Tibial nerve (tissue), 4 donors: ENCODE results near the gene PRDM13. TPM values are rescaled to one million over a fixed set of nuclear protein-coding genes. Genes with fewer than 3 reads are reported as not detected.

Source experiments
- DNase-seq, 2 donors: peaks; one replicate each; pipeline ENCODE4 v3.0.0-alpha.2; 2019; ENCODE audit warnings: low spot score in 2 of 2
- H3K27ac ChIP-seq, 4 donors: fragments of 200-600 bp; sonication (generic) in 3 of 4; one replicate each; pipeline ENCODE4 v1.5.1; 2017 to 2019; ENCODE audit warnings: mild to moderate bottlenecking in 1 of 4
- H3K27me3 ChIP-seq, 2 donors: fragments of 200-600 bp; sonication (generic) in 1 of 2; one replicate each; pipeline versions ENCODE4 v1.5.1 to v1.6.0; 2017 to 2019
- H3K36me3 ChIP-seq, 3 donors: fragments of 200-600 bp; sonication (generic); one replicate each; pipeline ENCODE4 v1.5.1; 2018 to 2019
- H3K4me1 ChIP-seq, 4 donors: fragments of 200-600 bp; sonication (generic) in 3 of 4; one replicate each; pipeline ENCODE4 v1.5.1; 2017 to 2019
- H3K4me3 ChIP-seq, 4 donors: fragments of 200-600 bp; sonication (generic) in 3 of 4; one replicate each; pipeline ENCODE4 v1.5.1; 2017 to 2019; ENCODE audit warnings: mild to moderate bottlenecking in 1 of 4, moderate library complexity in 1 of 4
- H3K9me3 ChIP-seq, 4 donors: fragments of 200-600 bp; sonication (generic) in 3 of 4; one replicate each; pipeline ENCODE4 v1.5.1; 2017 to 2019
- EP300 ChIP-seq, 2 donors: sonication (generic); formaldehyde crosslinking; IDR thresholded peaks; one replicate each; pipeline ENCODE4 v1.6.1; 2017; ENCODE audit warnings: antibody characterized with exemption in 2 of 2, mild to moderate bottlenecking in 1 of 2
- POLR2A ChIP-seq, 2 donors: fragments of 450-650 bp; IDR thresholded peaks; one replicate each; pipeline ENCODE4 v1.6.1; 2017; ENCODE audit warnings: antibody characterized with exemption in 2 of 2, mild to moderate bottlenecking in 2 of 2, moderate library complexity in 2 of 2
- WGBS, 2 donors: methylation state at CpG; one replicate each; pipeline ENCODE4 v1.1.5; 2018; 5-methylcytosine and 5-hydroxymethylcytosine counted together
- total RNA-seq, 4 donors: library from RNA; depleted of rRNA; stranded (reverse); fragments of >200 nt; gene quantifications; one replicate each; pipeline ENCODE4 v1.1.0, GENCODE V29; 2016
- TF ChIP-seq, protein P1 (sequence below), 5 experiments: fragments of 200-600 bp in 3 of 5; fragments of 450-650 bp in 2 of 5; sonication (generic) in 3 of 5; IDR thresholded peaks; one replicate each; pipeline ENCODE4 v1.5.1; 2016 to 2019; ENCODE audit warnings: antibody characterized with exemption in 5 of 5, mild to moderate bottlenecking in 3 of 5, moderate library complexity in 2 of 5

PRDM13 gene
- total RNA-seq, 4 donors from 2014 or later, result not detected

DNA sequence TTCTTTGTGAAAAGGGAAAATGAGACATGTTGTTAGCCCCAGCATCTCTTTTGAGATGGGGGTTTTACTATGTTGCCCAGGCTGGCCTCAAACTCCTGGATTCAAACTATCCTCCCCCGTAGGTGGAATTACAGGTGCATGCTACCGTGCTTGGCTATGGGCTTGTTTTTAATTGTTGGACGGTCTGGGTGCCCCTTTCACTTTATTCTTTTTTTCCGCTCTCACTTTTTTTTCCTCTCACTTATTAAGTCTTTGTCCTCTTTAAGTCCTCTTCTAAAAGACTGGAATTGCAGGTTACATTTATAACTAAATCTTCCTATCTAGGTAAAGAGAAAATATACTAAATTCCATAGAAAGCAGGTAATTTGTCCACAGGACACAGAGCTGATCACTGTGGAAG, 18.8 kb upstream of the PRDM13 start:
- no peak for DNase-seq
- Histone ChIP-seq H3K27ac (no peak overlapping the region), H3K9me3 (no peaks in the 10 kb centered on the region), H3K36me3 (no peaks in the 10 kb centered on the region), H3K27me3 (peaks cover 15 to 55% of the 10 kb centered on the region in 2 donors), H3K4me3 (no peak overlapping the region), H3K4me1 (peaks cover 0 to 35% (median 23%) of the 10 kb centered on the region in 4 donors)
- 70 to 90% methylated on average over 4 of the region's 4 CpGs for WGBS, 2 donors
- TF ChIP-seq, protein P1, sequence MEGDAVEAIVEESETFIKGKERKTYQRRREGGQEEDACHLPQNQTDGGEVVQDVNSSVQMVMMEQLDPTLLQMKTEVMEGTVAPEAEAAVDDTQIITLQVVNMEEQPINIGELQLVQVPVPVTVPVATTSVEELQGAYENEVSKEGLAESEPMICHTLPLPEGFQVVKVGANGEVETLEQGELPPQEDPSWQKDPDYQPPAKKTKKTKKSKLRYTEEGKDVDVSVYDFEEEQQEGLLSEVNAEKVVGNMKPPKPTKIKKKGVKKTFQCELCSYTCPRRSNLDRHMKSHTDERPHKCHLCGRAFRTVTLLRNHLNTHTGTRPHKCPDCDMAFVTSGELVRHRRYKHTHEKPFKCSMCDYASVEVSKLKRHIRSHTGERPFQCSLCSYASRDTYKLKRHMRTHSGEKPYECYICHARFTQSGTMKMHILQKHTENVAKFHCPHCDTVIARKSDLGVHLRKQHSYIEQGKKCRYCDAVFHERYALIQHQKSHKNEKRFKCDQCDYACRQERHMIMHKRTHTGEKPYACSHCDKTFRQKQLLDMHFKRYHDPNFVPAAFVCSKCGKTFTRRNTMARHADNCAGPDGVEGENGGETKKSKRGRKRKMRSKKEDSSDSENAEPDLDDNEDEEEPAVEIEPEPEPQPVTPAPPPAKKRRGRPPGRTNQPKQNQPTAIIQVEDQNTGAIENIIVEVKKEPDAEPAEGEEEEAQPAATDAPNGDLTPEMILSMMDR (IDR thresholded peaks at IDR 0.05), result no peak
- TF ChIP-seq POLR2A (IDR thresholded peaks at IDR 0.05) (no peak), EP300 (IDR thresholded peaks at IDR 0.05) (no peak)

DNA sequence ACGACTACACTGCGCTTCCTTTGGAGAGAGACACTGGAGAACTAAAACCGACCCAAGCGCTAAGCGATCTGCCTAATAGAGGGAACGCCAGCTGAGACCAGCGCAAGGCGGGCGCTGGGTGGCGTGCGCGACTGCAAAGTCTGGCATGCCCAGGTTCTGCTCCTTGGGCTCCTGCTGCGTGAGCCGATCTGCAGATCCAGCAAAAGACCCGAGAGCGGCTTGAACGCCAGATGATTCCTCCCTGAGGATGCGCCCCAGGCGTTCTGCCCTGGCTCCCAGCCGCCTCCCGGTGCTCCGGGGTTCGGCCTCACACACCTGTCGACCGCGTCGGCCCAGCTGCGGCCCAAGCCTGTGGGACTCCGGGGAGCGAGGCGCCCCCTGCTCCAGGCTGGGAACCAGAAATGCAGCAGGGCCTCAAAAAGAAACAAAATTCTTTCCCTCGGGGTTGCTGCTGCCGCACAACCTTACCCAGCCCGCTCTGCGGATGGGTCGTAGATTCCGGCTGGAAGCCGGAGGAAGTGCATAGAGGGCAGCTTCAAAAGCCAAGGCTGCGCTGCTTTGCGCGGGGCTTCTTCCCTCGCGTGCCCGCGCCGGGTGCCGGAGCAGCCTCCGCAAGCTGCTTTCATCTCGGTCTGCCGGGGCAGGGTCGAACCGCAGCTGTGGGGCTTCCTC, 17.9 kb upstream of the PRDM13 start:
- Histone ChIP-seq H3K9me3 (no peaks in the 10 kb centered on the region), H3K27ac (no peak overlapping the region), H3K27me3 (peaks cover 15 to 64% of the 10 kb centered on the region in 2 donors), H3K4me3 (peak overlapping the region; percentile 26 to 52 (median 46)), H3K36me3 (no peaks in the 10 kb centered on the region), H3K4me1 (peaks cover 0 to 45% (median 23%) of the 10 kb centered on the region in 4 donors)
- no peak for TF ChIP-seq POLR2A (IDR thresholded peaks at IDR 0.05)
- TF ChIP-seq, protein P1 (IDR thresholded peaks at IDR 0.05), result peak in 4 of 5 experiments; percentile 26 to 46 (median 34)
- 2 to 4% methylated on average over 27 to 38 of the region's 52 CpGs for WGBS, 2 donors
- DNase-seq, result no peak

DNA sequence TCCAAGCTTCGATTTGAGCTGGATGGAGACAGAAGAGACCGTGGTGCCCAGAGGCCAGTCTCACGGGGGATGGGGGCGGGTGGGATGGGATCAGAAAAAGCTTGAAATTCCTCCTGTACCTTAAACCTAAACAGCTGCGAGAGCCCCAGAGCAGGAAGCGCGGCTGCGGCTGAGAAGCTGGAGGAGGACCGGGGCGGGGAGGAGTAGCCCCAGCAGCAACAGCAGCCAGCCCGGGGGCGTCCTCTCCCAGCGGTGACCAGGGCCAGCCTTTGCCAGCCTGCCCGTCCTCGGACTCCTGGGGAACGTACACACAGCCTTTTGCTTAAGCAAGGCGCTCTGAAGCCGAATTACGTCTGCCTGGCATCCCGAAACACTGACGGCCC, 17.4 kb upstream of the PRDM13 start:
- Histone ChIP-seq H3K27me3 (peaks cover 15 to 70% of the 10 kb centered on the region in 2 donors), H3K9me3 (peaks cover 0 to 1% (median 0%) of the 10 kb centered on the region in 4 donors)
- 6% methylated on average over 20 of the region's 21 CpGs for WGBS, 2 donors

DNA sequence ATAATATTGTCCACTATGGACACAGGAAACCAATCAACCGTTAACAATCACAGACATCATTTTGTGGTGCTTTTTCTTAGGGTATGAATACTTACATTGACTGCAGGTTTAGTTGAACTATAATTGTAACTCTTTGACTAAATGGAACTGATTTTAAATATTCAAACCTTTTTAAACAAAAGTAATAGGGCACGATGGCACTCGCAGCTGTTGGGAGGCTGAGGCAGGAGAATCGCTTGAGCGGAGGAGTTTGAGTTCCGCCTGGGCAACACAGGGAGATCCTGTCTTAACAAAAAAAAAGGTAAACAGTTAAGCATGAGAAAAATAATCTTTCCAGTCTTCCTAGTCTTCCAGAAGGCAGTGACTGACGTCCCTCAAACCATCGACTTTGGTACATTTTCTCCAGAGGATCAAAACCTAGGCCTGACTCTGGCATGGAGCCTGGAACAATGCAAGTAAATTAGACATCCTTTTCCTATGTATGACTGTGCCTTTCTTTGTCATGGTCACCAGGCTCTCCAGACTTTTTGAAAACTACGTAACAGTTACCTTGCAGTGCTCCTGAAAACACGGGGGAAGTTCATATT, 16.6 kb upstream of the PRDM13 start:
- no peak for DNase-seq

More for the DNA sequence above, 17.4 kb upstream of the PRDM13 start:
- peak overlapping the region; percentile 26 to 52 (median 46) for H3K4me3 ChIP-seq
- no peaks in the 10 kb centered on the region for H3K36me3 ChIP-seq
- DNase-seq, result no peak
- peaks cover 0 to 45% (median 23%) of the 10 kb centered on the region in 4 donors for H3K4me1 ChIP-seq
- no peak overlapping the region for H3K27ac ChIP-seq
- TF ChIP-seq, protein P1 (IDR thresholded peaks at IDR 0.05), result no peak
- TF ChIP-seq POLR2A (IDR thresholded peaks at IDR 0.05) (no peak), EP300 (IDR thresholded peaks at IDR 0.05) (no peak)

More for the DNA sequence above, 16.6 kb upstream of the PRDM13 start:
- H3K4me1 ChIP-seq, result peaks cover 0 to 45% (median 23%) of the 10 kb centered on the region in 4 donors
- no peak overlapping the region for H3K27ac ChIP-seq
- no peak overlapping the region for H3K4me3 ChIP-seq
- peaks cover 15 to 77% of the 10 kb centered on the region in 2 donors for H3K27me3 ChIP-seq
- peaks cover 0 to 8% (median 1%) of the 10 kb centered on the region in 4 donors for H3K9me3 ChIP-seq
- H3K36me3 ChIP-seq, result no peaks in the 10 kb centered on the region
- WGBS, 2 donors, result 47 to 49% methylated on average over 10 of the region's 10 CpGs
- TF ChIP-seq, protein P1 (IDR thresholded peaks at IDR 0.05), result no peak
- TF ChIP-seq POLR2A (IDR thresholded peaks at IDR 0.05) (no peak), EP300 (IDR thresholded peaks at IDR 0.05) (no peak)
